ENCODE data around the gene LIPT1.

DNA sequence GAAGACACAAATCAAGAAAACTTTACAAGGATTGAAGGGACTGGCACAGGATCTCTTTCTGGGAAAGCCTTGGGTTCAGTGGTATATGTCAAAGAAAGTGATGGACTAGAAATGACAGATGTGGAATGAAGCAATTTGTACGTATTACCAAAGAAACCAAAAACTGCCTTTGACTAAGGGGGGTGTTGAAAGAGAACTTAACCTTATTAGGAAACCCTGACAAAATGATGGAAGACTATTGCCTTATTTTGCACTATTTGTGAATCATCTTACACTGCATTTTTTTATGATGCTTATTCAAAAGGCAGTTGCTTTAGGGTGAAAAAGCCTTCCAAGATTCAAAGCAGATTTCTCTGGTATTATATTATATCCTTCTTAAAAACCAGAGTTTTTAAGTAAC is 4.1 kb upstream of the LIPT1 start:
- TF ChIP-seq POLR2A (IDR thresholded peaks at IDR 0.05; ENCODE audit: low read length) (no peak), GATA1 (IDR thresholded peaks at IDR 0.05; ENCODE audit: low read depth, low read length) (no peak)

All from erythroblast (primary cell).